SH-SY5Y (cell line): ENCODE results near the gene HSPB7.

ENCODE experiments used
- GATA2 ChIP-seq: IDR thresholded peaks from 2 replicates; pipeline ENCODE4 v1.6.1; 2011; ENCODE audit warnings: mild to moderate bottlenecking, low read depth, low read length
- GATA3 ChIP-seq: IDR thresholded peaks from 2 replicates; pipeline ENCODE4 v1.6.1; 2011; ENCODE audit warnings: low read depth, mild to moderate bottlenecking, low read length, moderate library complexity

DNA sequence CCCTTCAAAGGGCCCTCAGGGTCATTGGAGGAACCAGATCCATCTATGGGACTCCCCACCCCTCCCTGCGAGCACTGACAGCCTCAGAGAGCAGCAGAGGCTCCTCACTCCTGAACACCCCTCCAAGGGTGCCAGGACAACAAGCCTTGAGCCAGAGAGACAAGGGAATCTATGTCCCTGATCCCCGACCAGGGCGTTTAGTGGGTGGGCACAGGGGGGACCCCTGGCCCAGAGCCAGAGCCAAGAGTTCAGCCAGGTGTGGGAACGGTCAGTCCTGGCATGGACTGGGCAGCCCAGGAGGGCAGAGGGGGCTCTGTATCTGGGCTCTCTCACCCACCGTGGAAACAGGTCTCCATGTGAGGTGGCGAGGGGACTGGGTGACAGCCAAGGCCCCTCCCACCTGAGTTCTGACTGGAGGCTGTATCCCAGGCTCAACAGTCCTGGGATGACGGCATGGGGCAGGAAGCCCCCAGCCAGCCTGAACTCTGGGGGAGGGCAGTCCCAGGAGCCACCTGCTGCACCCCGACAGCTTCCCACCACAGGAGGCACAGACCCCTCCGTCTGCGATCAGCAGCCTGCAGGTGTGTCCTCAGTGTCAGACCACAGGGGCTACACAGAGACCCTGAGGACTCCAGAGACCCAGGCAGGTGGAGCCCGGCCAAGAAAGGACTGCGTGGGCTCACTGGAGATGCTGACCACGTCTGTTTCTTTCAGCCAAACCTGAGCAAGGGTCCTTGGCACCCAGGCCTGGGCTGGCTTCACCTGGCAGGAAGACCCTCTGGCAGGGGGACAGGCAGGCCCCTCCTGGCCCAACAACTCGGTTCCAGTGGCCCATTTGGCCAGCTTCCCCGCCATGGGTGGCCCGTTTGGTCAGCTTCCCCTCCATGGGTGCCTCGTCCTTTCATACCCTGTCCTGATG is 25.0 kb downstream of the HSPB7 start:
- no peak for TF ChIP-seq GATA2
- TF ChIP-seq GATA3 = no peak
